Measurements from ENCODE around the gene EXPH5.

EXPH5 gene

DNA sequence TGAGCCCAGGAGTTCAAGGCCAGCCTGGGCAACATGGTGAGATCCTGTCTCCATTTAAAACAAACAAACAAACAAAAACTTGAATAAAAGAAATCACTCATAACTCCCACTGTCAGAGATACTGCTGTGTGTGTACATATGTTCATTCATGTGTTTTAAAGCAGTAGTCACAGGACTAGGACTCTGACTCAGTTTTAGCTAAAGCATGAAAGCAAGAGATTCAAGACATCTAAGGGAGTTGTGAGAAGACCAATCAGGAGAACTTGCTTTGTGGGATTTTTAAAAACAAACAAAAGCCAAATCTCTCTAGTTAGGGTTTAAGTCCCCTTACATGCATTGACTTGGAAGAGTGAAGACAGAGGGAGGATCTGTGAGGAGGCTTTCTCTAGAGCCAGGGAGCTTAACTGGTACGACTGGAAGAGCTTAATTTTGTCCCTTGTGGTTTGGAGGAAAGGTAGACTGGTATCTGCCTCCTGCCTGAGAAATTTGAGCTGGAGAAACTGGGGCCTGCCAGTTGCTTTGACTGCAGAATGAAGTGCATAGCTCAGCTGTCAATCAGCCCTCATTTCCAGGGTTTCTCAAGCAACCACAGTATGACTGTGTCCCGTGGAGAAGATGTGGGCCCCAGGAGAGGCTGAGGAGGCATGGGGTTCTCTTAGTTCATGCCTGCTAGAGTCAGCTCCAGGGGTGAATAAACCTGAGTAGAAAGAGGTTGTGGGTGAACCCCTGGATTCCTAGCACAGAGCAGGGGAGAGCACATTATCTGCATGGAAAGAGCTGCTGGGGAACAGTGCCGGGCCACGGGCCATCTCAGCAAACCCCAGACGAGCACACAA lies 30.6 kb downstream of the EXPH5 start:
- DNase-seq (ENCODE audit: low spot score) = no peak

GRCh38 chr11:108561535-108561991 lies 32.0 kb downstream of the EXPH5 start:
- DNase-seq (ENCODE audit: low spot score) = no peak

- no peak for DNase-seq (ENCODE audit: low spot score)
These were observed 33.7 kb downstream of the EXPH5 start for GRCh38 chr11:108559904-108560303.

- no peak for DNase-seq (ENCODE audit: low spot score)
These were observed 34.2 kb downstream of the EXPH5 start for GRCh38 chr11:108559340-108559739.

DNA sequence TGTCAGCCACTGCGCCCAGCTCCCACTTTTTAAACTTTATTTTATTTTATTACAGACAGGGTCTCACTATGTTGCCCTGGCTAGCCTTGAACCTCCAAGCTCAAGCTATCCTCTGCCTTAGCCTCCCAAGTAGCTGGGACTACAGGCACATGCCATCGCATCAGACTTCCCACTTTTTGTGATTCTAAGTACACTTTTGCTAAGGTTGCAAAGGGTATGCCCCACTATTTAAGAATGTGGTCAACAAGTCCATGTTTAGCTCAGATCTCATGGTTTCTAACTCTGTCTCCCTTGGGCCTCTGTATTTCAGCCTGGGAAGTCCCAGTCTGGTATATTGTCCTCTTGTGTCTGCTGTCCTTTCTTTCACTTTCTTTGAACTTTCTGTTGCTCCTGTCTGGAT lies 35.3 kb downstream of the EXPH5 start:
- no peak for DNase-seq (ENCODE audit: low spot score)

- no peak for DNase-seq (ENCODE audit: low spot score)
These were observed 37.5 kb downstream of the EXPH5 start for GRCh38 chr11:108556019-108556418.

DNA sequence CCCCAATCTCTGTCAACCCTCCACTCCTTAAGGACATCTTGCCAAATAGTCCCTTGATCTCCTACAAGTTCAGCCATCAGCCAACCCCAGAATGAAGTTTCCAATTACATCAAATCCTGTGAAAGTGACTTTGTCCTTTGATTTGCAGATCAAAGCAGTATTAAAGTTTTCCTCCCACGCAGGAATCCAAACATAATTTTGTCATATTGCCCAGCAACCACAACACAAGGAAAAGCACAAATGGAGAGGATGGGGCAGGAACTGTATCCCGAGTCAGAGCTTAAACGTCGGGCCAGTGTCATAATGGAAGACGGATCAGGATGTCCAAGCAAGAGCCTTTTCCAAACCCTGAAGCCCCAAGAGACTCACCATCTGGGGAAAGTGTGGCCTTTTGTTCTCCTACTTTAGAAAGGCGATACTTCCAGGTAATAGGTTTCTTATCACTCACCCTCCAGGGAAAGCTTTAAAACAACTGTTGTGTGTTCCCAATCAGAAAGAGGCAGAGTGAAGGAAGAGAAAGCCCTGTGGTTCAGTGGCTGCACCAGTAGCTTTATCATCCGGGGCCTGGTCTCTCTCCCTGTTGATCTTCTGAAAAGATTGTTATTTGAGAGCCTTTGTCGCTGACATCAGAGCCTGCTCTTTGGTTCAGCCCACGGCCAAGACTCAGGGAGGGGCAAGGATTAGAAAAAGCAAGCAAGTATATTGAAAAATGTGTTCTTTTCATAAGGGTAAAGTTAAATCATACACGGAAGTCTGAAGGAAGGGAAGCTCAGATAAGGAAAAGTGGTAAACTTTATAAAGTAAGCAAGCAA lies 41.7 kb downstream of the EXPH5 start:
- DNase-seq (ENCODE audit: low spot score) = no peak

DNA sequence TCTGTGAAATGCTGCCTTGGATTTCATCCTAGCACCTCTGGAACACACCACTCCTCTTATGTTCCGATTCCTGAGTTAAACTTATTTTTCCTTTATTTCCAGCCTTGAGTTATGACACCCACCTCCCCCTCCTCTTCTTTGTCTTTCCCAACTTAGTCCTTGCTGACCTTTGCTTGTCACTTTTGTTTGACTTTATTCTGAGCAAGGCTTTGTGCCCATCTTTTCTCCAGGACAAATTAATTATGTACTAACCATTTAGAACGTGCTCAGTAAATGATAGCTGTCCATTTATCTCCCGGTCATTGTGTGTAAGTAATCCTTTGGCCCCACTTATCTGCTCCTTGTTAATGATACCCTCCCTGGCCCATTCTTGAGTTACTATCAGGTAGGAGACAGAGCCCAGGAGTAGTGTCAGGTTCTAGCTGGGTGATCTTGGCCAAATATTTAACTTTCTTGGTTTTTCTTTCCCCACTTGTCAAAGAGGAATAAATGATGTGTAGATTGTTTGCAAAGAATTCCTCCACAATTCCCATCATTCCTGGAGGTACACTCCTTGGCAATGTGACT lies 44.2 kb downstream of the EXPH5 start:
- DNase-seq (ENCODE audit: low spot score) = no peak

- no peak for DNase-seq (ENCODE audit: low spot score)
These were observed 47.6 kb downstream of the EXPH5 start for GRCh38 chr11:108545909-108546501.

DNA sequence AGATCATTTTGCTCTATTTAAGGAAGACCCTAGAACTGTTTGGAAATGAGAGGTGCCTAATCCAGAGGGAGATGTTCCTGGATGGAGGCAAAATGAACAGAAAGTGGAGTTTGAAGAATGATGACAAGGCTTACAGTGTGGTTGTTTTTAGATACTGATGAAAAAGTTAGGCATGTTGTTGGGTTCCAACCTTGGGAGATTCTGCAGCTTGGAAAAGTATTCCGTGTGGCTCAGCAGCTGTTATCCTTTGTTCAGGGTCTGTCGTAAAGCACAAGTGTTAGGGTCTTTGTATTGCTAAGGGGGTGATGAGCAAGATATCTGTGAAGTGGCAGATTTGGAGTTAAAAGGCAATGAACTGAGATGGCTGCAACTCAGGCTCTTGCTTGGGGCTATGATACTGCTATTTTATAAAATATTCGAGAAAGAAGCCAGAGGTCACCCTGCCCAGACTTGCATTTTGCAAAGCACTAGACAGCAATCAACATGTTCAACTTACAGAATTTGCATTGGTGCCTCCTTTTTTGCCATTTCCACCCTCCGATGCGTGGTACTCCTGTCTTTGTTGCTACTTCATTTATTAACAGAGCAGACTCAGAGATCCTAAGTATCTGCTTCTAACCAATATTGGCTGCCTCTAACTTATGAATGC lies 50.1 kb downstream of the EXPH5 start:
- no peak for DNase-seq (ENCODE audit: low spot score)

GRCh38 chr11:108541531-108541930 lies 52.0 kb downstream of the EXPH5 start:
- no peak for DNase-seq (ENCODE audit: low spot score)

DNA sequence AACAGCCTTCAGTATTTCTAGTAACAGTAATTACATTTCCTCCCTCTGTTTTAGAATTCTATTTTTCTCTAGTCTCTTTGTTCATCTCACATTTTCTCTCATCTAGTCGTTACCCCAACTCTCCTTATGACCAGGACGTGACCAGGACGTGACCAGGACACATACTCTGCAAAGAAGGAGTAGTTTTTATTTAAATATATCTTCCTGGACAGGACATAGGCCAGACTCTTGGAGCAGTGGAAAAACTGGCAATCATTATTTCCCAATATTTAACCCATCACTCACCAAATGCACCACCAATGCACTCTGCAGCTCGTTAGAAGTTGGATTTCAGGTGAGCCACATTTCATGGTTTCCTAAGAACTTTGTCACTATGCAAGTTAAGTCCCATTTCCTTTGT lies 55.1 kb downstream of the EXPH5 start:
- DNase-seq (ENCODE audit: low spot score) = no peak

- no peak for DNase-seq (ENCODE audit: low spot score)
These were observed 55.5 kb downstream of the EXPH5 start for GRCh38 chr11:108538022-108538424.

- no peak for DNase-seq (ENCODE audit: low spot score)
These were observed 56.8 kb downstream of the EXPH5 start for GRCh38 chr11:108536783-108537182.

- no peak for DNase-seq (ENCODE audit: low spot score)
These were observed 58.1 kb downstream of the EXPH5 start for GRCh38 chr11:108535384-108535955.

GRCh38 chr11:108534274-108534882 lies 59.2 kb downstream of the EXPH5 start:
- DNase-seq (ENCODE audit: low spot score) = no peak

- DNase-seq (ENCODE audit: low spot score) = no peak
These were observed 63.1 kb downstream of the EXPH5 start for GRCh38 chr11:108530426-108530825.

DNA sequence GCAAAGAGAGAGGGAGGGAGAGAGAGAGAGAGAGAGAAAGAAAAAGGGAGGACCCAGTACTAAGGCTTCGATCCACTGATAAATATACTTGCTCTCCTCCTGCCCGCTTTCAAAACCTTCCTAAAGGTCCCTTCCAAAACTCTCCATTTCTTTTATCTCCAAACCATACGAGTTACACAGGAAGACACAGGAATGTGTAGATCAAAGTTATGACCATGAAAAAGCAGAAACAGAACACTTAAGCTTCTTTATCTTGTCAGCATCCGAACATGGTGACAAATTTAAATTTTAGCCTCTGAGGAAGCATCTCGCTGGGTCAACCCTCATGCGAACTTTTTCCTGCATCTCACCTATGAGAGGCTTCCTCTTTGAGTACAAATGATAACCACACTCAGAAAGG lies 66.2 kb downstream of the EXPH5 start:
- no peak for DNase-seq (ENCODE audit: low spot score)

GRCh38 chr11:108525161-108525560 lies 68.4 kb downstream of the EXPH5 start:
- no peak for DNase-seq (ENCODE audit: low spot score)

GRCh38 chr11:108524422-108524821 lies 69.1 kb downstream of the EXPH5 start:
- DNase-seq (ENCODE audit: low spot score) = no peak

DNA sequence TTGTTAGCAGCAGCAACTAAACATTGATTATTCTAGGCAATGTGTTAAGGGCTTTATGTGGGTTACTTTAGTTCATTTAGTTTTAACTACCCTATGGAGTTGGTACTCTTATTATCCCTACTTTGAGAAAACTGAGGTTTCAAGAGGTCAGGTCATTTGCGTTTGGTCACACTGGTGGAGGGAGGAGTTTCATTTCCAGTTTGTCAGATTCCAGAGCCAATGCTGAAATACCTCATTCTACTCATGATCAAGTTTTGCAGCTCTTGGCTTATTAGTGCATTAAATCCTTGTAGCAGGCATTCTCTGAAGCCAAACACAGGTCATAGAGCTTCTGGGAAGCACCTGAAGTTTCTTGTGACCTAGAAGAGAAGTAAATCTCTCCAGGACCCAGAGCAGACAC lies 71.2 kb downstream of the EXPH5 start:
- DNase-seq (ENCODE audit: low spot score) = no peak
